ENCODE results near the gene MUC7.

DNA sequence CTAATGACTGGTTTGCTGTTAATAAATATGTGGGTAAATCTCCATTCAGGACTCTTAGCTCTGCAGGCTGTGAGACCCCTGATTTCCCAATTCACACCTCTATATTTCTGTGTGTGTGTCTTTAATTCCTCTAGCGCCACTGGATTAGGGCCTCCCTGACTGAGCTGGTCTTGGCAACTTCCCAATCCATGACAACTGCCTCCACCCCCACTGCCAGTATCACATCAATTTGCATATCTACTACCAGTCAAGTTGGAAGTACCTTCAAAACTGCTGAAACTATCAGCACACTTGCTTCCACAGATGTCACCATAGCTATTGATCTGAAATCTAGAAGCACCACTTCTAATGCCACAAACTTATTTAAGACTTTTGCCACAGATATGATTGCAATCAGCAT lies 46.7 kb upstream of the MUC7 start:
- TF ChIP-seq, protein P1, sequence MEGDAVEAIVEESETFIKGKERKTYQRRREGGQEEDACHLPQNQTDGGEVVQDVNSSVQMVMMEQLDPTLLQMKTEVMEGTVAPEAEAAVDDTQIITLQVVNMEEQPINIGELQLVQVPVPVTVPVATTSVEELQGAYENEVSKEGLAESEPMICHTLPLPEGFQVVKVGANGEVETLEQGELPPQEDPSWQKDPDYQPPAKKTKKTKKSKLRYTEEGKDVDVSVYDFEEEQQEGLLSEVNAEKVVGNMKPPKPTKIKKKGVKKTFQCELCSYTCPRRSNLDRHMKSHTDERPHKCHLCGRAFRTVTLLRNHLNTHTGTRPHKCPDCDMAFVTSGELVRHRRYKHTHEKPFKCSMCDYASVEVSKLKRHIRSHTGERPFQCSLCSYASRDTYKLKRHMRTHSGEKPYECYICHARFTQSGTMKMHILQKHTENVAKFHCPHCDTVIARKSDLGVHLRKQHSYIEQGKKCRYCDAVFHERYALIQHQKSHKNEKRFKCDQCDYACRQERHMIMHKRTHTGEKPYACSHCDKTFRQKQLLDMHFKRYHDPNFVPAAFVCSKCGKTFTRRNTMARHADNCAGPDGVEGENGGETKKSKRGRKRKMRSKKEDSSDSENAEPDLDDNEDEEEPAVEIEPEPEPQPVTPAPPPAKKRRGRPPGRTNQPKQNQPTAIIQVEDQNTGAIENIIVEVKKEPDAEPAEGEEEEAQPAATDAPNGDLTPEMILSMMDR (conservative IDR thresholded peaks at IDR 0.05 in 1 of 2, IDR thresholded peaks at IDR 0.05 in 1 of 2; ENCODE audit: low read depth in 1 of 2, low read length in 2 of 2) = no peak
- TF ChIP-seq EZH2 (IDR thresholded peaks at IDR 0.05; ENCODE audit: low read length, missing control alignments) = no peak

Data from fibroblast of lung (primary cell).